Stimulated activated CD8-positive, alpha-beta memory T cell treated with anti-CD3 and anti-CD28 coated beads, Interleukin-15, amount 100 ng/mL, for 24 hours (primary cell): ENCODE results near the gene METTL24.
"Not testable (repeated sequence)": the region's sequence is repeated elsewhere in the genome, so short reads cannot be mapped to it uniquely, and the experiment has no call there.

ENCODE experiments used
- DNase-seq: peaks from one replicate; pipeline ENCODE4 v3.0.0-alpha.2; 2020; ENCODE audit warnings: low read depth

METTL24 gene

GRCh38 chr6:110310861-110311446 is 47.2 kb downstream of the METTL24 start:
- DNase-seq, result no peak

DNA sequence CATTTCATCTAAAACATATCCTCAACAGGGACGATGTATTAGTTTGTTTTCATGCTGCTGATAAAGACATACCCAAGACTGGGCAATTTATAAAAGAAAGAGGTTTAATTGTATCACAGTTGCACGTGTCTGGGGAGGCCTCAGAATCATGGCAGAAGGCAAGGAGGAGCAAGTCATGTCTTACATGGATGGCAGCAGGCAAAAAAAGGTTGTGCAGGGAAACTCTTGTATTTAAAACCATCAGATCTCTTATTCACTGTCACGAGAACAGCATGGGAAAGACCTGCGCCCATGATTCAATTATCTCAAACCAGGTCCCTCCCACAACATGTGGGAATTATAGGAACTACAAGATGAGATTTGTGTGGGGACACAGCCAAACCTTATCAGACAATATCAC is 48.7 kb downstream of the METTL24 start:
- not testable (repeated sequence) for DNase-seq

GRCh38 chr6:110307368-110307767 is 50.8 kb downstream of the METTL24 start:
- DNase-seq, result no peak

- DNase-seq, result not testable (repeated sequence)
Measured at GRCh38 chr6:110305832-110306231, 52.3 kb downstream of the METTL24 start.

DNA sequence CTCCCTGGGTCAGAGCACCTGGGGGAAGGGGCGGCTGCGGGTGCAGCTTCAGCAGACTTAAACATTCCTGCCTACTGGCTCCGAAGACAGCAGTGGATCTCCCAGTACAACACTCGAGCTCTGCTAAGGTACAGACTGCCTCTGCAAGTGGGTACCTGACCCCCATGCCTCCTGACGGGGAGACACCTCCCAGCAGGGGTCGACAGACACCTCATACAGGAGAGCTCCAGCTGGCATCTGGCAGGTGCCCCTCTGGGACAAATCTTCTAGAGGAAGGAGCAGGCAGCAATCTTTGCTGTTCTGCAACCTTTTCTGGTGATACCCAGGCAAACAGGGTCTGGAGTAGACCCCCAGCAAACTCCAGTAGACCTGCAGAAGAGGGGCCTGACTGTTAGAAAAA is 54.5 kb downstream of the METTL24 start:
- not testable (repeated sequence) for DNase-seq

- DNase-seq, result no peak
Measured at GRCh38 chr6:110298916-110299315, 59.2 kb downstream of the METTL24 start.

- no peak for DNase-seq
Measured at GRCh38 chr6:110298411-110298810, 59.7 kb downstream of the METTL24 start.

GRCh38 chr6:110296241-110297025 is 61.7 kb downstream of the METTL24 start:
- no peak for DNase-seq

- DNase-seq, result no peak
Measured at GRCh38 chr6:110295451-110296165, 62.5 kb downstream of the METTL24 start.

GRCh38 chr6:110287462-110288341 is 70.4 kb downstream of the METTL24 start:
- DNase-seq, result no peak

DNA sequence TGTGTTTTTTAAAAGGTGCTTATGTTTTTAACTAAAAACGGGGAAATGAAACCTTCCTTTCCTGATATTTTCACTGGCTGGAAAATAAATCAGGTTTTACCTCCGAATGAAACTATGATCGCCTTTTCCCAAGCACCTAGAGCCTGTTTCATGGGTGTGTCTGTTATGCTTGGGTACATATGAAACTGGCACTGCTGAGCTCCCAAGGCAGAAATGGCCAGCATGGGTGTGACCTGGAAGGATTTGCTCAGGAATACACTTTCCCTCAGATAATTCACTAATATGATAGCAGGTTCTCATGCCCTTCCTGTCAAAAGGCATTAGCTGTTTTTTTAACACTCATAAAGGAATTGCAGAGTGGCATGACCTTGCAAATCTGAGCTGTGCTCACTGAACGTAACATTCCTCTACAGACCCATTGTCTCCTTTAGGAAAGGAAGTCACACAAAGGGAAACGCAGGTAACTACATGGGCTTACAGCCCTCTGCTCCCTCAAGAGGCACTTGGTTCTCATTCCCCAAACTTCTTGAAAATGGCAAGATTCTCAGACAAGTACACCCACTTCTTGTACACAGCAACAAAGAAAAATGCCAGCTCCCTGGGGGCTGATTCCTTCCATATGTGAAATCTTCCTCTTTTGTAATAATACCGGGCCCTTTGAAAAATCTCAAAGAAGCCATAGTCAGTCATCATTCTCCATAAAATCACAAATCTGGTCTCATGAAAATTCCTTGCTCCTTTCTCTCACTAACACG is 72.7 kb downstream of the METTL24 start:
- no peak for DNase-seq

GRCh38 chr6:110284855-110285254 is 73.3 kb downstream of the METTL24 start:
- DNase-seq, result no peak

- DNase-seq, result no peak
Measured at GRCh38 chr6:110283657-110284056, 74.5 kb downstream of the METTL24 start.

DNA sequence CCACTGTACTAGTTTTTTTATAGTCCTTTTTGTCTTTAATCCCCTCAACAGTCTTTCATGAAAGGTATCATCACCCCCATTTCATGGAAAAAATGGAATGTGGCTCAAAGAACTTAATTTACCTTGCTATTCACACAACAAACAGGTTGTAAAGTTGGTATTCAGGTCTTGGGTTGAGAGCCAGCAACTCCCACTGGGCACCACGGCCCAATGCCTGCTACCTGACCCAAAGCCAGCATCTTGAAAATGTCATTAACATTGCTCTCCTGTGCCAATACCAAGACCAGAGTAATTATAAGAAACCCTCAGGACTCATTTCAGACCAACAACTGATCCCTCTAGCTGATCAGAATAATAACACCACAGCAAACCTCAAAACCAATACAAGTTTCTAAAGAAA is 75.7 kb downstream of the METTL24 start:
- no peak for DNase-seq

DNA sequence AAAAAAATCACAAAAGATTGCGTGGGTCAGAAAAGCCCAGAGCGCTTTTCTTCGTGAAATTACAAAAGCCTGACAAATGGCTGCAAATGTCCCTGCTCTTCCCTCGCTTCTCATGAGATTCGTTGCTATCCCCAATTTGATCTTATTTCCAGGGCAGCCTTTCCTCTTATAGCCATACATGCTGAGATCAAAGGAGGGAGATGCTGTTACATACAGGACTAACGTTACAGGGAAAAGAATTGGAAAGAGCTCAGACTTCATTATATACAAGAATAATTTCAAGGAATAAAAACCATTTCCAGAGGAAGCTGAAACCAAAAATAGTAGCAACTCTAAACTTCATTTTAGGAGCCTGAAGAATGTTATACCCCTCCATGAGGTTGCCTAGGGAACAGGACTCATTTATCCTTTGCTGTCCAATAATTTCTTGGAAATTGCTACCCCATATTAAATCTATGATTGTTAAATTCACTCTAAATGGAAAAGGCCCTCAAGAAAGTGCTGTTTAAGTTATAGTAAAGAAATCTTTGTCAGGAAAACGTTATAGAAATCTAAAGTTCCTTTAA is 81.0 kb downstream of the METTL24 start:
- no peak for DNase-seq

DNA sequence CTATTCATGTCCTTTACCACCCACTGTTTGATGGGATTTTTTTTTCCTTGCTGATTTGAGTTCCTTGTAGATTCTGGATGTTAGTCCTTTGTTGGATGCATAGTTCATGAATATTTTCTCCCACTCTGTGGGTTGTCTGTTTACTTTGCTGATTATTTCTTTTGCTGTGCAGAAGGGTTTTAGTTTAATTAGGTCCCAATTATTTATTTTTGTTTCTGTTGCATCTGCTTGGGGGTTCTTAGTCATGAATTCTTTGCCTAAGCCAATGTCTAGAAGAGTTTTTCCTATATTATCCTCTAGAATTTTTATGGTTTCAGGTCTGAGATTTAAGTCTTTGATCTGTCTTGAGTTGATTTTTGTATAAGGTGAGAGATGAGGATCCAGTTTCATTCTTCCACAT is 85.4 kb downstream of the METTL24 start:
- DNase-seq, result not testable (repeated sequence)

DNA sequence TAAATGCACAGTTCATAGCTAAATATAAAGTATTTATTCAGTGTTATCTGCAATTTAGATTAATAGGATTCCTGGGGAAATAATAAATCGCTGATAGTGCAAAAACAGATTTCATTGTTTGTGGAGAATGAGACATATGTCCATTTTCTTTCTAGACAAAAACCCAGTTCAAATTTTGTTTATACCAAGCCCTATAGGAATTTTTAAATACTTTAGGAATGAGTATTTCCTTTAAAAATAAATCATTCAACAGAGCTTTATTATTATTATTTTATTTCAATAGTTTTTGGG is 86.5 kb downstream of the METTL24 start:
- no peak for DNase-seq

GRCh38 chr6:110270165-110270564 is 88.0 kb downstream of the METTL24 start:
- DNase-seq, result no peak

- DNase-seq, result no peak
Measured at GRCh38 chr6:110269623-110270022, 88.5 kb downstream of the METTL24 start.

DNA sequence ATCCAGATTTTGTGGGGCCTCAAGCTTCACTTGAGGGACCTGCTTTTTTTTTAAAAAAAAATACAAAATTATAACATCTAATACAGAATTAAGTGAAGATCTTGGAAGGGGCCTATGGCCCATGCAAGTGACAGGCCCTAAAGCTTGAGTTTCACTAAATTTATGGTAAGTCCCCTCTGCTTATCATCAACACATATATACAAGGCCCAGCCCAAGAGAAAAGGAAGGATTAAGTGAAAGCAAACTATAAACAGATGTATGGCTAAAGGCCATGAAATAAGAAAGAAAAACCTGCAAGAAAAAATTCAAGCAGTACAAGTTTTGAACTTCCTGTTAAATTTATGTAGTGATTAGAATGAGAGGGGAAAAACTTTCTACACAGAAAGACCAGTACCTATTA is 91.2 kb downstream of the METTL24 start:
- DNase-seq, result no peak

DNA sequence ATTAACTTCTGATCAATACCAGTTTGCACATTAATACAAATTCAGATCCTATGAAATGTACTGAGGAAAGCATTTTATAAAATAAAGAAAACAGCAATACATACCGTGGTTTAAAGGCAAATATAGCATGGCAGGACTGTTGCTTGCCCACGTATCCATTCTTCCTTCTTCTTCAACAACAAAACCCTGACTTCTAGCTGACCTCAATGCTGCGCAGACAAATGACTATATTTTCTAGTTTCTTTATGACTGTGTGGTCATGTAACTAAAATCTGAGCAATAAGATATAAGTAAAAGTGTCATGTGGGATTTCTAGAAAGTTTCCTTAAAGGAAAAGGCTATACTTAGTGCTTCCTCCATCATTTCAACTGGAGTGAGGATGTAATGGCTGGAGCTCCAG is 92.9 kb downstream of the METTL24 start:
- DNase-seq, result no peak
